Activated T-helper 1 cell treated with anti-CD3 and anti-CD28 coated beads, Interleukin-2, amount 50 U/mL, for 16 hours (primary cell): Measurements from ENCODE around the gene TSPAN8.
"Not testable (repeated sequence)": the region's sequence is repeated elsewhere in the genome, so short reads cannot be mapped to it uniquely, and the experiment has no call there.

Experiments
- DNase-seq, 2 donors: peaks; one replicate each; pipeline ENCODE4 v3.0.0-alpha.2; 2020; ENCODE audit warnings: low read depth in 1 of 2, low spot score in 1 of 2

Gene TSPAN8

GRCh38 chr12:71129364-71129763, 28.4 kb downstream of the TSPAN8 start:
- no peak for DNase-seq

DNA sequence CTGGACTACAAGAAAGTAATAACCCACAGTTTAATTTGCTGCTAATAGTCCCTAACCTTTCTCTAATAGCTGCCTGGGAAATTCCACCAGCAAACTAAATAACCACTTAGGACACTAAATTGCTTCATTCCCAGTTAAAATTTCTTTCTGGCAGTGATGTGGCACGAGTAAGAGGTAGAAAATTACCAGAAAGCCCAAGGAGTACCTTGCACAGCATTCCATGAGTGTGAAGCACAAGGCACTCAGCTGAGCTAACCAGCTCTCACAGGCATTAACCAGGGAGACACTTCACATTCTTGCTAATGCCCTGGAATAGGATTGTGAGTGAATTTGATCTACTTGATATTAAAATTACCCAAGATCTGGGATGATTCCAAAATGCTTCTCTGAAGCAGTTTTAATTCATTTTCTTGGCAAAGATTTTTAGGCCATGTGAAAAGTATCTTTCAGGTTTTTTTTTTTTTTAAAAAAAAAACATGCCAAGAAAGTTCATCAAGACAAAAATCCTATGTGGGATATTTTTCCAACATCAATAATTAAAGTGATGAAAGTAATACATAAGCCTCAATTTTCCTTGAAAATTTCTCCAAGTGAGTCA, 29.5 kb downstream of the TSPAN8 start:
- no peak for DNase-seq

DNA sequence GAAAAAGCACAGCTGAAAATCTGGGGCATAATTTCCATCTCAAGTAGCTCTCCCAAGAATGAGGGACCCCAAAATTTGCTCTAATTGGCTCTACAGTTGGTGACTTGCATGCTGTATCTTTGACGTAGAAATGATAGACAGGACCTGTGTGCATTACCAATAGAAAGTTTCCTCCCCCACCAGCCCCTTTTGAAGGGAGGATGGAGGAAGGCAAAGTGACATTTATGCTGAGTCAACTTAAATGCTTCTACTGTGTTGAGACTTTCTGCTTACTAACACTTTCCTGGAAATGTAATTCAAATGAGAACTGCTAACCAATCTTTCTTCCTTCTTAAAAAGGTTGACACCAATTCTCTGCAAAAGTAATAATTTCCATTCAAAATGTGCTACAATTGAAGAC, 31.9 kb downstream of the TSPAN8 start:
- DNase-seq, result no peak

- no peak for DNase-seq
Measured at GRCh38 chr12:71125515-71125914, 32.3 kb downstream of the TSPAN8 start.

DNA sequence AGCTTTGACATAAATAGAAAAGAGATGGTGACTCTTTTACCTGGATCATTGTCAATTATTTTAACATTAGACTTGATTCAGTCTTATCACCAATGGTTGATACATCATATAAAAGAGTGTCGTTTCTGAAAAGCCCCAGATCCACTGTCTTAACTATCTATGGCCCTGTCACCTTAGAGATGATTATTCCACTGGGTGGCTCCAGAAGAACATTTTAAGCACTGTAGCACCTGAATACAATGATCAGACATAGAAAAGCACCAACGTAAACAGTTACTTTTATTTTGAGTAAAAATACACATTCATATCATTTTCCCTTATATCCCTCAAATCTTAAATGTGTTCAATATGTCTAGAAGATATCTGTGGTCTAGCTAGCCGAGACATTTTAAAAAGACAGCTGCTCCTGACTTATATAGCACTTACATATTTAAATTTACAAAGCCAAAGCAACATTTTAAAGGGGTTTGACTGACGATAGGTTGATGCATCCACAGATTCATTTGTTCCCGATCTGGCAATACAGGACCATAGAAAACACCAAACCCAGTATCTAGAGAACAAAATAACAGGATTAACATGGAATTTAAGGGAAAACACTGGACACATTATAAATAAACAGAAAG, 32.9 kb downstream of the TSPAN8 start:
- DNase-seq, result no peak

GRCh38 chr12:71113148-71113547, 44.7 kb downstream of the TSPAN8 start:
- not testable (repeated sequence) for DNase-seq

GRCh38 chr12:71109834-71110233, 48.0 kb downstream of the TSPAN8 start:
- DNase-seq, result no peak

DNA sequence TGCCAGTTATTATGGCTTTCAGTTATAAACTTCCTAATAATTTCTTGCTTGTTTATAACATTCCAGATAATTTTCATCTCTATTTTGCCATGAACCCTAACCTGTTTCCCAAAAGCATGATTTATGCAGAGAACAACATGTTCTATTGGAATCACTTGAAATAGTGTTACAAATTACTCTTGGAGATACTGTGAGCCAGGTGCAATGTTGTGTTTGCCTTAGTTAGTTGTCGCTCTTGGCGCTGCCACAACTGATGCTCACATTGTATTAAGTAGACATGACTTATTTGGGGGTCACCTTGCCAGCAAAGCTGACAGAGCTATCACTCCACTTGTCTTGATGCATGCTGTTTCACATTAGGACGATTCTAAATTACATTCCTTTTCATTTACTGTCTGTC, 49.4 kb downstream of the TSPAN8 start:
- DNase-seq, result no peak

- no peak for DNase-seq
Measured at GRCh38 chr12:71107936-71108335, 49.9 kb downstream of the TSPAN8 start.

- DNase-seq, result no peak
Measured at GRCh38 chr12:71105956-71106355, 51.8 kb downstream of the TSPAN8 start.

GRCh38 chr12:71092290-71092689, 65.5 kb downstream of the TSPAN8 start:
- no peak for DNase-seq

DNA sequence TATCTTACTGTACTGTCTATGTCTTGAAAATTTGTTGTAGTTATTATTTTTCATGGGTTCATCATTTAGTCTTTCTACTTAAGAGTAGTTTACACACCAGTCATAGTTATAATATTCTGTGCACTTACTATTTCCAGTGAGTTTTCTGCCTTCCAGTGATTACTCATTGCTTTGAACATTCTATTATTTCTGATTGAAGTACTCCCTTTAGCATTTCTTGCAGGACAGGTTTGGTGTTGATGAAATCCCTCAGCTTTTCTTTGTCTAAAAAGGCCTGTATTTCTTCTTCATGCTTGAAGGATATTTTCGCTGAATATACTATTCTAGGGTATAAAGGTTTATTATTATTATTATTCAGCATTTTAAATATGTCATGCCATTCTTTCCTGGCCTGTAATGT, 66.8 kb downstream of the TSPAN8 start:
- no peak for DNase-seq

DNA sequence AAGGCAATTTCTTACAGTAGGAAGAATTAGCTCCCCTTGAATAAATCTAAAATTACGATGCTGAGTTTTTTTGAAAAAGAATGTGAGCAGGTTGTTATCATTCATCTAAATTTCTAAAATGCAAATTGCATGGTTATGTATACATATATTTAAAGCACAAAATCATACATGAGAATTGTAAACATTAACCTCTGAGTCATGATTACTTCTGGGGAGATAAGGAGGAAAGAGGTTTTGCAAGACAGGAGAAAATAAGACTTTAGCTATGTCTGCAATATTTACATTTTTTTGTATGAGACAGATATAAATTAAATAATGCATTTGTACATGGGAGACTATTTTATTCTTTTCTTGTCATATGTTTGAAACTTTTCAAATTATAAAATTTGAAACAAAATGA, 72.2 kb downstream of the TSPAN8 start:
- no peak for DNase-seq

DNA sequence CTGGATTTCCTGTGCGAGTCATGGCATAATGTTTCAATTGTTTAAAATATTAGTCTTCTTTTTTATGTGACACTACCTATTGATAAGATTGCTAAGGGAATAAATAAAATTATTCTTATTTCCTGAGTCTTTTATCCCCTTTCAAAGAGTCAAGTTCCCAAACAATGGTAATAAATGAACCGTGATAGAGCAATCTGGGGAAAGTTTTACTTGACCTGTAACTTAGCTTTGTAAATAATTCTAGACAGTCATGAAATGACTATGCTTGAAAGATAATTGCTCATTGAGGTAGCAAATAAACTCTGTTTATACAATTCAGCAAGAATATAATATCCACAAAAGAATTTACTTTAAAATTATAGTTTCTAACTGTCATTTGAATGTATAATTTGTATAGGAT, 82.1 kb downstream of the TSPAN8 start:
- no peak for DNase-seq
